Measurements from ENCODE around the gene COA1.

- TF ChIP-seq POLR2AphosphoS5 (IDR thresholded peaks at IDR 0.05; ENCODE audit: insufficient read depth, low read depth, low read length), result no peak
- TF ChIP-seq CTCF (IDR thresholded peaks at IDR 0.05; ENCODE audit: extremely low read depth in 1 of 2, insufficient read depth in 1 of 2, low read depth in 1 of 2, low read length in 2 of 2), result no peak
- no peak for TF ChIP-seq POLR2A (IDR thresholded peaks at IDR 0.05; ENCODE audit: low read depth, low read length)
- no peak for TF ChIP-seq EZH2 (IDR thresholded peaks at IDR 0.05; ENCODE audit: borderline replicate concordance, low read depth, low read length, severe bottlenecking)
- TF ChIP-seq GATA2 (IDR thresholded peaks at IDR 0.05; ENCODE audit: insufficient read depth, insufficient read length, low read depth, low read length), result no peak
- TF ChIP-seq FOS (IDR thresholded peaks at IDR 0.05; ENCODE audit: borderline replicate concordance, insufficient read depth, low read length), result no peak
- no peak for TF ChIP-seq MAX (IDR thresholded peaks at IDR 0.05; ENCODE audit: insufficient read depth, insufficient read length)
- TF ChIP-seq MYC (IDR thresholded peaks at IDR 0.05; ENCODE audit: low read depth, low read length), result no peak
- no peak for TF ChIP-seq JUN (IDR thresholded peaks at IDR 0.05; ENCODE audit: borderline replicate concordance, insufficient read depth, insufficient read length, low read depth)
Observed at GRCh38 chr7:43702974-43703373, 26.3 kb downstream of the COA1 start.
